ENCODE results near the gene GPR150. TPM values are rescaled to one million over a fixed set of nuclear protein-coding genes. Genes with fewer than 3 reads are reported as not detected.

The GPR150 gene
- total and polyA plus RNA-seq, 9 of the 15 experiments (the other 6 are each of a cell fraction or from before 2014, with no cell fraction given), result not detected

DNA sequence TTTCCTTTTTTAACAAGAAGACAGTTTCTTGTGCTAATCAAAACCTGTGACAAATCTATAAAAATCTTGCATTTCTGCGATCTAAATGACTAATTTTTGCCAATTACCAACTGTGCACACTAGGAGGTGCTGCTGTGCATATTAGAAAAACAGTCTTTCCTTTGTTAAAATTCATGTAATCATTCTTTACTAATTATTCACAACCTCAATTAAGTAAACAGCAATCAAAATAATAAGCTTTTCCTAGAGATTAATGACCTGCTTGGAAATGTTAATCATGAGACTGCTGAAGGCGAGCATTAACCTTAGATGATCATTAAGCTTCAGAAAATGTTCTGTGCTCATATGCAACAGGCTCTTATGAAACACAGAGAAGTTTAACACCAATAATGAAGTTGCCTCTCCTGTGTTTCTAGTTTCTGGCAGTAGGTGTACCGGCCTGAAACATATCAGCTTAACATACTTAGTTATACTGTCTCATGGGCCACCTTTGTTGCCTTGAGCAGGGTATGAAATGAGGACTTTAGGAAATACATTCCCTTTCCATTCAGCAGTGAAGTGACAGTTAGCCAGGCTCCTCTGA is 44.4 kb downstream of the GPR150 start:
- CTCF ChIA-PET (ENCODE audit: low intra/inter-chr PET ratio), result interaction anchor here (0.9 to 1.3 kb wide), 4 partner anchors 69 to 182 kb away, joined by 3 to 12 read pairs (median 4); no protein-coding TSS in a partner anchor
- H3K79me2 ChIP-seq (ENCODE audit: control insufficient read depth, insufficient read depth, low read length), result no peaks in the 10 kb centered on the region
- H3K4me3 ChIP-seq, result no peak overlapping the region
- H3K4me1 ChIP-seq (replicated peaks in 1 of 2; ENCODE audit: control insufficient read depth in 2 of 2, insufficient read depth in 2 of 2, low read length in 2 of 2), result peaks cover 0 to 16% of the 10 kb centered on the region in 2 experiments; a peak in 3 of 5 replicates
- POLR2A ChIA-PET, result interaction anchor here (1.0 kb wide), 1 partner anchor 13 kb away, joined by 4 read pairs; no protein-coding TSS in a partner anchor
- WGBS (ENCODE audit: insufficient coverage, low coverage, missing lambda C conversion rate), result 3% methylated on average over 3 of the region's 3 CpGs
- peak overlapping the region in 1 of 2 experiments; percentile 7; a peak in 1 of 4 replicates for H3K9ac ChIP-seq (ENCODE audit: insufficient read depth in 1 of 2, low read depth in 2 of 2, low read length in 2 of 2)
- in situ Hi-C loops (cut with MboI), result no loop called here
- BruUV-seq (replicated peaks), result no TSS peak
- no peaks in the 10 kb centered on the region for H3K27me3 ChIP-seq (ENCODE audit: control insufficient read depth in 2 of 2, insufficient read depth in 2 of 2, low read length in 2 of 2)
- ATAC-seq, result peak; percentile 24
- H3K9me3 ChIP-seq (replicated peaks; ENCODE audit: control insufficient read depth, insufficient read depth, low read depth, low read length), result no peaks in the 10 kb centered on the region
- DNase-seq (ENCODE audit: extremely low read depth in 1 of 4, low spot score in 3 of 4), result peak in 2 of 4 experiments; percentile 23 to 66
- no peak overlapping the region for H3K4me2 ChIP-seq (ENCODE audit: insufficient read depth, low read length)
- no peaks in the 10 kb centered on the region for H4K20me1 ChIP-seq (replicated peaks; ENCODE audit: control insufficient read depth, insufficient read depth, low read length)
- no peaks in the 10 kb centered on the region for H3K9me1 ChIP-seq (ENCODE audit: control insufficient read depth, insufficient read depth, low read length)
- peaks cover 11% of the 10 kb centered on the region; the same call in 2 of the 3 replicates for H3K36me3 ChIP-seq (ENCODE audit: control insufficient read depth, insufficient read depth, low read length)
- intact Hi-C loops (cut with micrococcal nuclease), result loop anchor here (1.0 to 2.0 kb wide), 4 partner anchors 47 to 183 kb away; no protein-coding TSS in a partner anchor
- H2AFZ ChIP-seq (ENCODE audit: low read depth, low read length), result peak overlapping the region; percentile 56; the same call in 1 of the 2 replicates
- peak; percentile 77 for FAIRE-seq
- H3K27ac ChIP-seq (ENCODE audit: extremely low read depth, low read depth, low read length), result peak overlapping the region; percentile 39
- TF ChIP-seq ARID2 (IDR thresholded peaks at IDR 0.05) (0 out of 2 replicates have a peak, but pooled peaks have one; percentile 31), NCOR1 (IDR thresholded peaks at IDR 0.05) (0 out of 2 replicates have a peak, but pooled peaks have one; percentile 17), RAD21 (CRISPR knock-in tag; conservative IDR thresholded peaks at IDR 0.05 in 1 of 2, IDR thresholded peaks at IDR 0.05 in 1 of 2) (peak; percentile 84 to 89), TEAD4 (IDR thresholded peaks at IDR 0.05; ENCODE audit: low read length) (0 out of 2 replicates have a peak, but pooled peaks have one; percentile 19), TEAD4 (CRISPR knock-in tag; IDR thresholded peaks at IDR 0.05; ENCODE audit: borderline replicate concordance) (no peak), KLF10 (CRISPR knock-in tag; IDR thresholded peaks at IDR 0.05) (no peak), SIN3B (IDR thresholded peaks at IDR 0.05; ENCODE audit: low read depth) (no peak), SUPT5H (IDR thresholded peaks at IDR 0.05) (0 out of 2 replicates have a peak, but pooled peaks have one; percentile 8), SMC3 (conservative IDR thresholded peaks at IDR 0.05; ENCODE audit: insufficient read depth, low read depth, low read length) (0 out of 2 replicates have a peak, but pooled peaks have one; percentile 35), ZNF408 (CRISPR knock-in tag; IDR thresholded peaks at IDR 0.05; ENCODE audit: low read depth) (no peak), KLF16 (IDR thresholded peaks at IDR 0.05) (peak; percentile 38; the same call in 1 of the 2 replicates), ZNF324 (CRISPR knock-in tag; IDR thresholded peaks at IDR 0.05) (0 out of 2 replicates have a peak, but pooled peaks have one; percentile 40), BCOR (IDR thresholded peaks at IDR 0.05) (no peak), ZNF764 (CRISPR knock-in tag; IDR thresholded peaks at IDR 0.05; ENCODE audit: low read depth) (0 out of 2 replicates have a peak, but pooled peaks have one; percentile 14)
- TF ChIP-seq, protein P1, sequence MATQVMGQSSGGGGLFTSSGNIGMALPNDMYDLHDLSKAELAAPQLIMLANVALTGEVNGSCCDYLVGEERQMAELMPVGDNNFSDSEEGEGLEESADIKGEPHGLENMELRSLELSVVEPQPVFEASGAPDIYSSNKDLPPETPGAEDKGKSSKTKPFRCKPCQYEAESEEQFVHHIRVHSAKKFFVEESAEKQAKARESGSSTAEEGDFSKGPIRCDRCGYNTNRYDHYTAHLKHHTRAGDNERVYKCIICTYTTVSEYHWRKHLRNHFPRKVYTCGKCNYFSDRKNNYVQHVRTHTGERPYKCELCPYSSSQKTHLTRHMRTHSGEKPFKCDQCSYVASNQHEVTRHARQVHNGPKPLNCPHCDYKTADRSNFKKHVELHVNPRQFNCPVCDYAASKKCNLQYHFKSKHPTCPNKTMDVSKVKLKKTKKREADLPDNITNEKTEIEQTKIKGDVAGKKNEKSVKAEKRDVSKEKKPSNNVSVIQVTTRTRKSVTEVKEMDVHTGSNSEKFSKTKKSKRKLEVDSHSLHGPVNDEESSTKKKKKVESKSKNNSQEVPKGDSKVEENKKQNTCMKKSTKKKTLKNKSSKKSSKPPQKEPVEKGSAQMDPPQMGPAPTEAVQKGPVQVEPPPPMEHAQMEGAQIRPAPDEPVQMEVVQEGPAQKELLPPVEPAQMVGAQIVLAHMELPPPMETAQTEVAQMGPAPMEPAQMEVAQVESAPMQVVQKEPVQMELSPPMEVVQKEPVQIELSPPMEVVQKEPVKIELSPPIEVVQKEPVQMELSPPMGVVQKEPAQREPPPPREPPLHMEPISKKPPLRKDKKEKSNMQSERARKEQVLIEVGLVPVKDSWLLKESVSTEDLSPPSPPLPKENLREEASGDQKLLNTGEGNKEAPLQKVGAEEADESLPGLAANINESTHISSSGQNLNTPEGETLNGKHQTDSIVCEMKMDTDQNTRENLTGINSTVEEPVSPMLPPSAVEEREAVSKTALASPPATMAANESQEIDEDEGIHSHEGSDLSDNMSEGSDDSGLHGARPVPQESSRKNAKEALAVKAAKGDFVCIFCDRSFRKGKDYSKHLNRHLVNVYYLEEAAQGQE (IDR thresholded peaks at IDR 0.05; ENCODE audit: borderline replicate concordance), result peak; percentile 78; the same call in 1 of the 2 replicates
- TF ChIP-seq, protein P1 (CRISPR knock-in tag; IDR thresholded peaks at IDR 0.05; ENCODE audit: low read depth), result no peak
